GM19468 (cell line): Measurements from ENCODE around the gene CHD1L.
A peak's percentile ranks its signal among the peaks of the same experiment; 100 is the strongest.
"Not testable (repeated sequence)": the region's sequence is repeated elsewhere in the genome, so short reads cannot be mapped to it uniquely, and the experiment has no call there.

ENCODE experiments used
- ATAC-seq: cut with Tn5 transposase; IDR thresholded peaks from one replicate; pipeline ENCODE4 v1.9.1; 2021; ENCODE audit warnings: mild to moderate bottlenecking, moderate library complexity, moderate number of reproducible peaks; ENCODE audit not compliant: unreplicated experiment; ENCODE audit errors: extremely low read depth

The CHD1L gene

DNA sequence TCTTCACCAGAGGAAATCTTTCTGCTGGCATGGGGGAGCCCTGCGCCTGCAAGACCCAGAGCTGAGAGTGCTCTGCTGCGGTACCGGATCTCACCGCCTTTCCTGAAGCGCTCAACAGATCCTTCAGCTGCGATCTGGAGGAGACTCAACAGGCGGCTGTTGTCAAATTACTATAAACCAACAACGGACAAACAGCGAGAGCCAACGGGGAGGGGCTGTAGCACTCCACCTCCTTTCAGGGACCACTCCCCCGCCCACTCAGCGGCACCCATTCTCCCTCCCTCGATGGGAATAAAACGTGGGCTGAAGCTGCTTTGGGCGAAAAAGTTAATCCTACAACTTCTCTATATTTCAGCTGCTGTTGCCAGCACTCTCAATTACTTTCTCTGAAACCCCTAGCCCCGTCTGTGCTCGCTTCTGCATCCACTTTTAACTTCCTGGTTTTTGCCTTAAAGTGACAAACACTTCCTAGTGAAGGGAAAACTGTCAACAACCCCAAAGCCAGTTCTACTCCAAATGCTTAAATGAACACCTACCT lies 17.2 kb upstream of the CHD1L start, which contains the start of gene FMO5:
TSS of gene FMO5 (minus strand) at position 147 of the 538 bp plus-strand sequence. CDS start 310 bp downstream, outside the sequence.
- ATAC-seq, result peak; percentile 71

DNA sequence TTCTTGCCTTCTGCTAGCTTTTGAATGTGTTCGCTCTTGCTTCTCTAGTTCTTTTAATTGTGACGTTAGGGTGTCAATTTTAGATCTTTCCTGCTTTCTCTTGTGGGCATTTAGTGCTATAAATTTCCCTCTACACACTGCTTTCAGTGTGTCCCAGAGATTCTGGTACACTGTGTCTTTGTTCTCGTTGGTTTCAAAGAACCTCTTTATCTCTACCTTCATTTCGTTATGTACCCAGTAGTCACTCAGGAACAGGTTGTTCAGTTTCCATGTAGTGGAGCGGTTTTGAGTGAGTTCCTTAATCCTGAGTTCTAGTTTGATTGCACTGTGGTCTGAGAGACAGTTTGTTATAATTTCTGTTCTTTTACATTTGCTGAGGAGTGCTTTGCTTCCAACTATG lies 11.5 kb upstream of the CHD1L start:
- not testable (repeated sequence) for ATAC-seq

- not testable (repeated sequence) for ATAC-seq
Measured at GRCh38 chr1:147233903-147234302, 8.6 kb upstream of the CHD1L start.

DNA sequence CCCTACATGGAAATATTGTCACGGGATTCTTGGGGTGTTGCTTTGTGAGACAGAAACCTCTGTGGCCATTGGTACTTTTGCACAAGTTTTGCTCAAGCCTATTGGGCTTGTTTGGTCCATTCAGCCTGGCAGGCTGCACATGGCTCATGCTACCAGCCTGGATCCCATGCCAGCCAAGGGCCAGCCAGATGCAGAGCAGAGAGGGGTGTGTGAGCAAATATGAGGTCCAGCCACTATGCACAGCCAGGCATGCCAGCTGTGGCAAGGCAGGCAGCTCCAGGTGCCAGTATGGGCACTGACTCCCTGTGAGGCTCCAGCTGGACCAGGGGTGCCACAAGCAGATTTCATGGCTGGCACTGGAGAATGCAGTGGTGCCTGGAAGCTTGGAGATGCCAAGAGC lies 6.7 kb upstream of the CHD1L start:
- no peak for ATAC-seq

DNA sequence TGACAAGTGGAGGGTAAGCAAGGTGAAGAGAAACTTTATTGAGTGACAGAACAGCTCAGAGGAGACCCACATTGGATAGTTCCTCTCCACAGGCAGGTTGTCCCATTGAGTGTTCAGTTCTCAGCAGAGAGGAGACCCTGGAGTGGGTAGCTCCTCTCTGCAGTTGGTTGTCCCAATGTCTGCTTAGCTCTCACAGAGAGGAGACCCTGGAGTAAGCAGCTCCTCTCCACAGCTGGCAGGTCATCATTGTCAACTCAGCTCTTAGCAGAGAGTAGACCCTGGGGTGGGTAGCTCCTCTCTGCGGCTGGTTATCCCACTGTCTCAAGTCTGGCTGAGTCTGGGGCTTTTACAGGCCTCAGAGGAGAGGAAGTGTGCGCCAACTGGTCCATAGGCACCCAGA lies 6.0 kb upstream of the CHD1L start:
- ATAC-seq, result no peak

DNA sequence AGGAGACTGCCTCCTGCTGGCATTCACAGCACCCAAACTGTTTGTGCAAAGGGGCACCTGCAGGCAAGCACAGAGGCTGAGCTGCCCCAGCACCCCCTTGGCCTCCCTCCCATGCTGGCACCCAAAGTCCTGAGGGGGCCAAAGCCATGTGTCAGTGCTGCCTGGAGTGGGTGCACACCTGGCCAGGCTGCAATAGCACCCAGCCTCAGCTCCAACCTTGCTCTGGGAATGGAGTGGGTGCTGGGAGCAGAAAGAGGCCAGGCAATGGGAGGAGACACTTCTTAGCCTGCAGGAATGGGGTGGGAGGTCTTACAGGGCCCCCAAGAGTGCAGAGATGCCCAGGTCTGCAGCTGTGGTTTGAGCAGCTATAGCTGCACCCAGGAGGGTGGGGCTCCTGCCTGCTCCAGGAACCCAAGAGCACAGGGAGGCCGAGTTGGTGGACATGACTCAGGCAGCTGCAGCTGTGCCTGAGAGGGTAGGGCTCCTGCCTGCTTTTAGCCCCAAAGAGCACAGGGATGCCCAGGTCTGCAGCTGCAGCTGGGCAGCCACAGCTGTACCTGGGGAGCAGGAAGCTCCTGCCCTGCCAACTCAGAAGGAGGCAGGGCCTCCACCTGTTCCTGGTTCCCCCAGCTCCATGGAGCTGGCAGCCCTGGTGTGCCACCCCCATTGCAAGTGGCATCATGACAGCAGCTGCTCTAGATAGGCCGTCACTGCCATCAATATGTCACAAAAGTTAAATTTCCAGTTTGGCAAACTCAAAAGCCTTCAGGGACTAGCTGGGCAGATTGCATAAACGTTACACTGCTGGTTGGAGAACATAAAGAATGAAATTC lies 5.3 kb upstream of the CHD1L start:
- ATAC-seq, result no peak

GRCh38 chr1:147238053-147238902 lies 4.2 kb upstream of the CHD1L start:
- ATAC-seq, result no peak

DNA sequence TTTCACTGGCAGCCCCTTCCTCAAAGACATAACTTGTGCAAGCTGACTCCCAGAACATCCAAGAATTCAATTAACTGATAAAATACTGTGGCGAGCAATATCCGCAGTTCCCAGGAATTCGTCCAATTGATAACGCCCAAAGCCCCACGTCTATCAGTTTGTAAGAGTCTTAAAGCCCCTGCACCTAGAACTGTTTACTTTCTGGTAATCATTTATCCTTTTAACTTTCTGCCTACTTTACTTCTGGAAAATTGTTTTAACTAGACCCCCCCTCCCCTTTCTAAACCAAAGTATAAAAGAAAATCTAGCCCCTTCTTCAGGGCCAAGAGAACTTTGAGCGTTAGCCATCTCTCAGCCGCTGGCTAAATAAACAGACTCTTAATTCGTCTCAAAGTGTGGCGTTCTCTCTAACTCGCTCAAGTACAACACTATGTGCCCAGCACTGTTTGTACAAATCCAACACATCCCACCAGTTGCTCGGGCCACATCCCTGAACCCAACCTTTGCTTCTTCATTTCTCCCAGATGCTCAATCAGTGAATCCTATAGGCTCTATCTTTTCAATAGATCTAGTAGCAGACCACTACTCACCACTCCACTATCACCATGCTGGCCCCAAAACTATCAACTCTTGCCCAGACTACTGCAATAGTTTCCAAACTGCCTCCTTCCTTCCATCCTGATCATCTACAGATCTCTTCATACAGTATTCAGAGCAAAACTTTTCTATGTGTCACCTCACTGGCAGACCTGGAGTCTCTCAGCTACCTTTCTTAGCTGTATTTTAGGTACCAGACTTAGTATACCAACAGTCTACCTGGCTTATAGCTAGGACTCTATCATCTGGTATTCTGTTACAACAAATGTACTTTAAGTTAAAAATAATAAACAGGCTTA lies 3.3 kb upstream of the CHD1L start:
- no peak for ATAC-seq

DNA sequence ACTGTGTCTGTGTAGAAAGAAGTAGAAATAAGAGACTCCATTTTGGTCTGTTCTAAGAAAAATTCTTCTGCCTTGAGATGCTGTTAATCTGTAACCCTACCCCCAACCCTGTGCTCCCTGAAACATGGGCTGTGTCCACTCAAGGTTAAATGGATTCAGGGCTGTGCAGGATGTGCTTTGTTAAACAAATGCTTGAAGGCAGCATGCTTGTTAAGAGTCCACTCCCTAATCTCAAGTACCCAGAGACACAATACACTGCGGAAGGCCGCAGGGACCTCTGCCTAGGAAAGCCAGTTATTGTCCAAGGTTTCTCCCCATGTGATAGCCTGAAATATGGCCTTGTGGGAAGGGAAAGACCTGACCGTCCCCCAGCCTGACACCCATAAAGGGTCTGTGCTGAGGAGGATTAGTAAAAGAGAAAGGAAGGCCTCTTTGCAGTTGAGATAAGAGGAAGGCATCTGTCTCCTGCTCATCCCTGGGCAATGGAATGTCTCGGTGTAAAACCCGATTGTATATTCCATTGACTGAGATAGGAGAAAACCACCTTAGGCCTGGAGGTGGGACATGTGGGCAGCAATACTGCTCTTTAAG lies 2.3 kb upstream of the CHD1L start:
- ATAC-seq, result not testable (repeated sequence)

GRCh38 chr1:147241934-147242448 lies 493 bp upstream of the CHD1L start:
- ATAC-seq, result no peak

- ATAC-seq, result no peak
Measured at GRCh38 chr1:147243228-147243685, 773 bp downstream of the CHD1L start.

DNA sequence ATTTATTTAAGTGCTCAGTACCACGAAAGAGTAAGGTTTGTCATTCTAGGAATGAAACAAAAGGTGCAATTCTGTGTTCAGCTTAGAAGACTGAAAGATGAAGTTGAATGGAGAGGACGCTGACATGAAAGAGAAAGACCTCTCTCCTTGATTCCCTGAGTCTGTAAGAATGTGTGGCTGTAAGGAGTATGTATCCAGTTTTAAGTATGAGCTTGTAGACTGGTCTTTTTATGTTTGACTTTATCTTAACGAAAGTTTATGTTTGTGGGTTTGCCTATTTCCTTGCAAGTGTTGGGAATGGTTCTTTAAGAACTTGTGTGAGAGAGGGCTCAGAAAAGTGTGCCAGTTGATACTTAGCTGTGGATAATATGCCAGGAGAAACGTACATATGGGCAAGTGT lies 1.4 kb downstream of the CHD1L start:
- ATAC-seq, result no peak

DNA sequence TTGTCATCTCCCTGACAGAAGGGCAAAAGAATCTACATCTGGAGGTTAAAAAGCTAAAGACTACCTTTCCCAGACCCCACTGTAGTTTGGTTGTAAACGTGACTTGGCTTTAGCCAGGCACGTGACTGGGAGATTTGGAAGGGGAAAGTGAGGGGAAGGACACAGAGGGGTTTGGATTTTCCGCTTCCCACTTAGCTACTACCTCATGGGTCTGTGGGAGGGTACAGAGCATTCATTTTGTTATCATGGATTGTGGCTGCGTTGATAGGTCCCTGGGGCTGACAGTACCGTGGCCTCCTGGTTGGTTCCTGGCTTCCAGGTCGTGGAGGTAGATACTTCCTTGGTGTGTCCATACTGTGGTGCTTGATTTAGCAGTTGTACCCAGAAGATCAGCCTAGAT lies 2.6 kb downstream of the CHD1L start:
- ATAC-seq, result no peak

DNA sequence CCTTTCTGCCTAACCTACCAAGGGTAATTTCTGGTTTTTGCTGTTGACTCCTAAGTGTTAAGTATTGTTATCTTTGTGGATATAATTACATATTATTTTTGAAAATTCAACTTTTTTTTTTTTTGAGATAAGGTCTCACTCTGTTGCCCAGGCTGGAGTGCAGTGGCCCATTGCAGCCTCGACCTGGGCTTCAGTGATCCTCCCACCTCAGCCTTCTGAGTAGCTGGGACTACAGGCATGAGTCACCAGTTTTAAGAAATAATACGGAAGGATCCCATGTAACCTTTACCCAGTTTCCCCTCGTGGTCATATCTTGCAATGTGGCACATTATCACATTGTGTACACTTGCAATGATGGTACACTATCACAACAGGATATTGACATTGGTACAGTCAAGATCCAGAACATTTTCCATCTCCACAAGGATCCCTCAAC lies 3.1 kb downstream of the CHD1L start:
- no peak for ATAC-seq

GRCh38 chr1:147246044-147246690 lies 3.7 kb downstream of the CHD1L start:
- ATAC-seq, result no peak

DNA sequence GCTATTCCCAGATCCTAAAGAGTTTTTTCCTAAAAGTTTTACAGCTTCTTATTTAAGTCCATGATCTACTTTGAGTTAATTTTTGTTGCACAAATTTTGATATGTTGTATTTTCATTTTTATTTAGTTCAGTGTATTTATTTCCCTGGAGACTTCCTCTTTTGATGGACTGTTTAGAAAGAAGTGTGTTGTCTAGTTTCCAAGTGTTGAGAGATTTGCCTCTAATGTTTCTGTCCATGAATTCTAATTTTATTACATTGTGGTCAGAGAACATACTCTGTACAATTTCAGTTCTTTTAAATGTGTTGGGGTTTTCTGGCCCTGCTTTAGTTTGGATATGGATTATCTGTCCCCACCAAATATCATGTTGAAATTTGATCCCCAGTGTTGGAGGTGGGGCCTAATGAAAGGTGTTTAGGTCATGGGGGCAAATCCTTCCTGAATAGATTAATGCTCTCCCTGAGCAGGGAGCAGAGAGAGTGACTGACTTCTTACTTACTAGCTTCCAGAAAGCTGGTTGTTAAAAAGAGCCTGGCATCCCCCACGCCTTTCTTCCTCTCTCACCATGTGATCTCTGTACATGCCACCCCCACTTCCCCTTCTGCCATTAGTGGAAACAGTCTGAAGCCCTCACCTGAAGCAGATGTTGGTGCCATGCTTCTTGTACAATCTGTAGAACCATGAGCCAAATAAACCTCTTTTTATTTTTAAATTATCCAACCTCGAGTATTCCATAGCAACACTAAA lies 4.6 kb downstream of the CHD1L start:
- no peak for ATAC-seq

GRCh38 chr1:147247656-147248238 lies 5.3 kb downstream of the CHD1L start:
- ATAC-seq, result no peak

GRCh38 chr1:147252540-147252939 lies 10.1 kb downstream of the CHD1L start:
- ATAC-seq, result no peak
